Activated CD8-positive, alpha-beta T cell treated with anti-CD3 and anti-CD28 coated beads for 36 hours (primary cell): ENCODE data around the gene NID1. TPM values are rescaled to one million over a fixed set of nuclear protein-coding genes. Genes with fewer than 3 reads are reported as not detected.
"Not testable (repeated sequence)": the region's sequence is repeated elsewhere in the genome, so short reads cannot be mapped to it uniquely, and the experiment has no call there.

Experiments
- ATAC-seq: fragments of 200-7000 bp; cut with Tn5 transposase; one replicate; pipeline ENCODE4 v1.10.0; 2021; ENCODE audit warnings: mild to moderate bottlenecking, moderate library complexity
- CTCF ChIA-PET: fragments of 350-600 bp; sonication (Branson Sonifier 250); formaldehyde crosslinking; loops from one replicate; lab custom pipeline; 2021; ENCODE audit warnings: antibody characterized with exemption; lab: Charles Lee
- POLR2A ChIA-PET: fragments of 350-600 bp; sonication (Branson Sonifier 250); formaldehyde crosslinking; loops from one replicate; lab custom pipeline; 2021; ENCODE audit warnings: antibody characterized with exemption; lab: Charles Lee
- DNase-seq: peaks from one replicate; pipeline ENCODE4 v3.0.0-alpha.2; 2020
- H3K27ac Mint-ChIP-seq: one replicate; pipeline ENCODE4 v1.8.0; 2021; ENCODE audit warnings: mild to moderate bottlenecking, mixed read lengths
- H3K27me3 Mint-ChIP-seq: one replicate; pipeline ENCODE4 v1.8.0; 2021; ENCODE audit warnings: mixed read lengths
- H3K36me3 Mint-ChIP-seq: one replicate; pipeline ENCODE4 v1.8.0; 2021; ENCODE audit warnings: low read depth, mixed read lengths
- H3K4me1 Mint-ChIP-seq: one replicate; pipeline ENCODE4 v1.8.0; 2021; ENCODE audit warnings: low read depth, mixed read lengths
- H3K4me3 Mint-ChIP-seq: one replicate; pipeline ENCODE4 v1.8.0; 2021; ENCODE audit warnings: mild to moderate bottlenecking, moderate library complexity, mixed read lengths
- H3K9me3 Mint-ChIP-seq: one replicate; pipeline ENCODE4 v1.8.0; 2021; ENCODE audit warnings: mixed read lengths
- CTCF ChIP-seq: fragments of 200-600 bp; IDR thresholded peaks from one replicate; pipeline ENCODE4 v1.8.0; 2022; ENCODE audit warnings: antibody characterized with exemption, mild to moderate bottlenecking
- intact Hi-C: fragments of 100-400 bp; cut with micrococcal nuclease; formaldehyde crosslinking; loops from one replicate; pipeline ENCODE4 v1.10.0; 2022
- total RNA-seq, 2 experiments: library from RNA; stranded (reverse); gene quantifications; one replicate each; pipeline ENCODE4 v1.2.3, GENCODE V29; 2021

Gene NID1
- total RNA-seq, 2 experiments from 2014 or later: 0.04 to 0.07 TPM

DNA sequence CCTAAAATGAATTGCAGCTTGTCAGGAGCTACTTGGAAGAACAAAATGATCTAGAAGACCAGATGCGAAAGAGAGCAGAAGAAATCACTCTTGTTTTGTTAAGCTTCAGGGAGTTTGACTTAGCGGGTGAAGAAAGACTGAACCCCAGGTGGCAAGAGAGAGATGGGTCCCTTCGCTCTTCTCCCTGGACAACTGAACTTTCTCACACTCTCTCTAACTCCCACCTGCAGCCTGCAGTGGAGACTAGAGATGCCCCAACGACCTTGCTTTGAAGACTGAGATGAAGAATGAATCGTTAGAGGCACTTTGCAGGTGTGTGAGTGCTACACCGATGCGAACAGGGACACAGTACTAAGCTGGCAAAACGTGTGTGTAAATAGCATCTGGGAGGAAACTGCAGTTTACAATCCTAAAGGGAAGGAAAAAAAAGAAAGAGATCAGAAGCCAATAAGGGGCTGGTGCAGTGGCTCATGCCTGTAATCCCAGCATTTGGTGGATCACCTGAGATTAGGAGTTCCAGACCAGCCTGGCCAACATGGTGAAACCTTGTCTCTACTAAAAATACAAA lies 133.6 kb downstream of the NID1 start:
- intact Hi-C loops: no loop called here
- H3K27me3 Mint-ChIP-seq: no peaks in the 10 kb centered on the region
- ChIA-PET POLR2A (no interaction called here), CTCF (no interaction called here)
- no peak overlapping the region for H3K4me3 Mint-ChIP-seq
- no peaks in the 10 kb centered on the region for H3K36me3 Mint-ChIP-seq
- no peak for ATAC-seq
- DNase-seq: no peak
- H3K9me3 Mint-ChIP-seq: no peaks in the 10 kb centered on the region
- no peak for TF ChIP-seq CTCF
- H3K4me1 Mint-ChIP-seq: peaks cover 30% of the 10 kb centered on the region
- no peak overlapping the region for H3K27ac Mint-ChIP-seq

GRCh38 chr1:235930543-235930942 lies 134.3 kb downstream of the NID1 start:
- POLR2A ChIA-PET: no interaction called here
- intact Hi-C loops: no loop called here

DNA sequence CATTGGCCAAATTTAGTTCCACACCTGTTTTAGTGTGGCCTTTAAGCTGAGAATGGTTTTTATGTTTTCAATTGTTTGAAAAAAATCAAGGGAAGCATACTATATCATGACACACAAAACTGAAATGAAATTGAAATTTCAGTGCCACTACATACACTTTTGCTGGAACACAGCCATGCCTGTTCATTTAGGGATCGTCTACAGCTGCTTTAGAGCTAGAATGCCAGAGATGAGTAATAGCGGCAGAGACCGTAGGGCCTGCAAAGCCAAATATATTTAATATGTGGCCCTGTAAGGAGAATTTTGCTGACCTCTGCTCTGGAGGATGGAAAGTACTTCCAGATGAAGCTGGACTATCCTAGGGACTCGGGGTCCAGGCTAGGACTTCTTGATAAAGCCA lies 135.7 kb downstream of the NID1 start:
- ATAC-seq (no peak), DNase-seq (no peak)
- Mint-ChIP-seq H3K4me1 (peaks cover 28% of the 10 kb centered on the region), H3K27me3 (no peaks in the 10 kb centered on the region), H3K36me3 (no peaks in the 10 kb centered on the region), H3K4me3 (no peak overlapping the region), H3K27ac (no peak overlapping the region), H3K9me3 (no peaks in the 10 kb centered on the region)
- POLR2A ChIA-PET: no interaction called here
- CTCF ChIA-PET: interaction anchor here (1.3 kb wide), 1 partner anchor 42 kb away, joined by 4 read pairs; no protein-coding TSS in a partner anchor
- intact Hi-C loops: no loop called here
- no peak for TF ChIP-seq CTCF

More at GRCh38 chr1:235930543-235930942, 134.3 kb downstream of the NID1 start:
- no peak for TF ChIP-seq CTCF
- CTCF ChIA-PET: no interaction called here
- no peaks in the 10 kb centered on the region for H3K27me3 Mint-ChIP-seq
- ATAC-seq (no peak), DNase-seq (no peak)
- no peak overlapping the region for H3K4me3 Mint-ChIP-seq
- H3K36me3 Mint-ChIP-seq: no peaks in the 10 kb centered on the region
- H3K4me1 Mint-ChIP-seq: peaks cover 24% of the 10 kb centered on the region
- no peaks in the 10 kb centered on the region for H3K9me3 Mint-ChIP-seq
- H3K27ac Mint-ChIP-seq: no peak overlapping the region

DNA sequence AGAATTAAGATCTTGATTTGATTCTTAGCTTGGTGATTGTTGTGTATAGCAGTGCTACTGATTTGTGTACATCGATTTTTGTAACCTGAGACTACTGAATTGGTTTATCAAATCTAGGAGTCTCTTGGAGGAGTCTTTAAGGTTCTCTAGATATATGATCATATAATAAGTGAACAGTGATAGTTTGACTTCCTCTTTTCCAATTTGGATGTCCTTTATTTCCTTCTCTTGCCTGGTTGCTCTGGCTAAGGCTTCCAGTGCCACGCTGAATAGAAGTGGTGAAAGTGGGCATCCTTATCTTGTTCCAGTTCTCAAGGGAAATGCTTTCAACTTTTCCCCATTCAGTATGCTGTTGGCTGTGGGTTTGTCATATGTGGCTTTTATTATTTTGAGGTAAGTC lies 136.7 kb downstream of the NID1 start:
- no peaks in the 10 kb centered on the region for H3K36me3 Mint-ChIP-seq
- intact Hi-C loops: no loop called here
- CTCF ChIA-PET: interaction anchor here (1.3 kb wide), 1 partner anchor 43 kb away, joined by 4 read pairs; no protein-coding TSS in a partner anchor

GRCh38 chr1:235927551-235927950 lies 137.3 kb downstream of the NID1 start:
- DNase-seq, H3K27me3 Mint-ChIP-seq, H3K36me3 Mint-ChIP-seq, POLR2A ChIA-PET, H3K4me3 Mint-ChIP-seq, intact Hi-C loops, H3K9me3 Mint-ChIP-seq, CTCF ChIA-PET, H3K27ac Mint-ChIP-seq, ATAC-seq: not testable (repeated sequence)
- peaks cover 33% of the 10 kb centered on the region for H3K4me1 Mint-ChIP-seq

More for the DNA sequence above, 136.7 kb downstream of the NID1 start:
- Mint-ChIP-seq H3K27me3 (no peaks in the 10 kb centered on the region), H3K9me3 (no peaks in the 10 kb centered on the region), H3K27ac (no peak overlapping the region), H3K4me1 (peaks cover 29% of the 10 kb centered on the region), H3K4me3 (no peak overlapping the region)
- no peak for TF ChIP-seq CTCF
- DNase-seq (no peak), ATAC-seq (no peak)
- POLR2A ChIA-PET: no interaction called here

Other genes with a start within 250 kb of the NID1 start
- 10 to 100 TPM; 77.4 to 87.3 TPM for gene LYST, start 198.2 kb downstream of the NID1 start, total RNA-seq
- gene GPR137B, start 77.4 kb upstream of the NID1 start, total RNA-seq: 1 to 10 TPM; 7.2 to 8.1 TPM
- gene ERO1B, start 216.9 kb upstream of the NID1 start, total RNA-seq: 1 to 10 TPM; 1.9 to 2.0 TPM